Anterior cingulate cortex (tissue), 58 donors: ENCODE data around the gene PLA2G1B.
A peak's percentile ranks its signal among the peaks of the same experiment; 100 is the strongest.

ENCODE experiments used
- DNase-seq, 58 donors: peaks; one replicate each; lab custom pipeline; 2025; lab: John Stamatoyannopoulos, UW

PLA2G1B gene

DNA sequence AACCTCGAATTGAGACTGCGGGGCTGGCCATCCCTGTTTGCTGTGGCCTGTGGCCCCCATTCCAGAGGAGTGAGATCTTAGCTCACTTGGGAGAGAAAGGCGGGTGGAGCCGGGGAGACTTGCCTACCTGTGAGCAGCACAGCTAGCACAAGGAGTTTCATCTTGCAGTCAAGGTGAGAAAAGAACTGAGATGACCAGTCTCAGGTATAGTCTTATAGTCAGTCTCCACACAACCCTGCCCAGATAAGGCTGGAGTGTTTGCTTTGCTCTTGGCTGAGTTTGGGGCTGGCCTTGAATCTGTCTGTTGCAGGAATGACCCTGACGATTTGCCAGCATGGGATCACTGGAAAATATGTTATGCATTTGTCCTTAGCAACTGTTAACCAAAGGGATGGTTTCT lies at the start of gene PLA2G1B:
TSS of gene PLA2G1B (minus strand) at position 187 of the 400 bp plus-strand sequence. CDS start at position 161, 26 bp downstream.
- no peak for DNase-seq

DNA sequence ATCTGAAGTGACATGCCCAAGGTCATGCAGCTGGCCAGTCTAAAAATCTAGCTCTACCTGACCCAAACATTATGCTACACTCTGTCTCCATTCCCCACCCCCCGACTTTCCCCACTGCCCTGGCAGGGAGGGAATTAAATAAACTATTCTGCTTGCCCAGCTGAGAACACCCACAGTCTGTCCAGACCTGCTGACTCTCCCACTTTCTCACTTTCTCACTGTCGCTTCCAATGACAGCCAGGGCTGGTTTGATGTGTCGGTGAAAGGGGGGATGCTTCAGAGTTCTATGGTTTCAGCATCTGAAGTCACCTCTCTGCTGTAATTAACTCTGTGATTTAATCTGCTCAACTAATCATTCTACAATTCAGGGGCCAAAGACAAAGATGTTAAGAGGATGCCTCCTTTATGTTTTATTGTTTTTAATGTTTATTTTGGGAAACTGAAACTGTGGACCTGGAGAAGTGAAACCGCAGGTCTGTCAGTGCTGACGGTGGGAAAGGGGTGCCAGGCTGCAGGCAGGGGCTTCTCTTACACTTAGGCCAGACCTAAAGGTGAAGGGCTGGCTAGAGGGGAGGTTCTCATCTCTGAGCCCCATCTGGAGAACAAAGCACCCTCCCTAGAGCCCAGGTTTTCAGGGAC lies 49.5 kb upstream of the PLA2G1B start:
- DNase-seq = no peak

DNA sequence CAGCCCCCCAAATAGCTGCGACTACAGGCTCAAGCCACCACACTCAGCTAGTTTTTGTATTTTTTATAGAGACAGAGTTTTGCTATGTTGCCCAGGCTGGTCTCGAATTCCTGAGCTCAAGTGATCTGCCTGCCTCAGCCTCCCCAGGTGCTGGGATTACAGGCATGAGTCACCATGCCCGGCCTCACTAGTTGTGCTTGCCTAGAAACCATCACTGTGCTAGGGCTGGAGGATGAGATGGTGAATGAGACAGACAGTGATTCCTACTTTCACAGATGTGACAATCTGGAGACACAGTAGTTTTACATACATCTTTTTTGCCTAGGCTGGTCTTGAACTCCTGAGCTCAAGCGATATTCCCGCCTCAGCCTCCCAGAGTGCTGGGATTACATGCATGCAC lies 48.8 kb upstream of the PLA2G1B start:
- DNase-seq = no peak

- no peak for DNase-seq
These were observed 48.4 kb upstream of the PLA2G1B start for GRCh38 chr12:120376009-120376408.

DNA sequence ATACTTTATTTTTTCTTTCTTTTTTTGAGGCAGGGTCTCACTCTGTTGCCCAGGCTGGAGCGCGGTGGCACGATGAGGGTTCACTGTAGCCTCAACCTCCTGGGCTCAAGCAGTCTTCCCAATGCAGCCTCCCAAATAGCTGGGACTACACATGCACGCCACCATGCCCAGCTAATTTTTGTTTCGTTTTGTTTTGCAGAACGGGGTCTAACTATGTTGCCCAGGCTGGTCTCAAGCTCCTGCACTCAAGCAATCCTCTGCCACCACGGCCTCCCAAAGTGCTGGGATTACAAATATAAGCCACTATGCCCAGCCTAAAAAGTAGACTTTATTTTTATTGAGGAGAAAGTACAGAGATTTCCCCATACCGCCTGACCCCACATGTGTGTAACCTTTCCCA lies 46.1 kb upstream of the PLA2G1B start:
- DNase-seq = no peak

- no peak for DNase-seq
These were observed 43.0 kb upstream of the PLA2G1B start for GRCh38 chr12:120370343-120371243.

GRCh38 chr12:120369603-120370342 lies 42.2 kb upstream of the PLA2G1B start:
- no peak for DNase-seq

GRCh38 chr12:120368789-120369602 lies 41.4 kb upstream of the PLA2G1B start, which contains the start of gene MSI1:
Gene MSI1 (minus strand): TSS chr12:120369164. CDS start chr12:120369091, 73 bp downstream.
- DNase-seq = peak in 12 of 58 donors; percentile 1 to 44 (median 12)

GRCh38 chr12:120367924-120368788 lies 40.6 kb upstream of the PLA2G1B start:
- peak in 5 of 58 donors; percentile 7 to 37 (median 17) for DNase-seq

DNA sequence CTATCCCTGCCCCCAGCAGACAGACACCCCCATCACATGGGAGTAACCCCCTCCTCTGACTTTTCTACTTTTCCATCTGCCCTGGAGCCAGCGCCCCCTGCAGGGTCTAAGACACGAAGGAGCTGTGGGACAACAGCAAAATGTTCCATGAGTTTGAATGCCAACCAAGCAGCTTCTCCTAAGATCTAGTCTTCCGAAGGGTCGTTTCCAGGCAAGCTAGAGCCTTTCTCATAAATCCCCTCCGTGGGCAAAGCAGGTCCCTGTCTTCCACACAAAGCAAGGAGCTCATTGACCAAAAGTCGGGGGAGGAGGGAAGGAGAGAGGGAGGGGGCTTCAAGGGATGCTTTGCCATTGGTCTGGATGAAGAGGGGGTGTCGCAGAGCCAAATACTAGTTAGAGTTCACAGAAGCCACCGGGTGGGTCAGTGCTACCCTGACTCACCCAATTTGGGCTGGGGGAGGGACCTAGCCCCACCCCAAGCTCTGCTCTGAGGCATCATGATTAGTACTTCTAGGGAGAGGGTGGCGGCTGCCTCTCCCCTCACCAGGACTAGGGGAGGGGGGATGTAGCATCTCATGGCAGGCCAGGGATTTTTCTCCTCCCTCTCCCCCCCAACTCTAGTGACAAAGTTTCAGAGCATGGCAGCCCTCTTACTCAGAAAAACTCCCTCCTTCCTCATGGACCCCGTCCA lies 39.8 kb upstream of the PLA2G1B start:
- peak in 2 of 58 donors; percentile 4 to 6 for DNase-seq

DNA sequence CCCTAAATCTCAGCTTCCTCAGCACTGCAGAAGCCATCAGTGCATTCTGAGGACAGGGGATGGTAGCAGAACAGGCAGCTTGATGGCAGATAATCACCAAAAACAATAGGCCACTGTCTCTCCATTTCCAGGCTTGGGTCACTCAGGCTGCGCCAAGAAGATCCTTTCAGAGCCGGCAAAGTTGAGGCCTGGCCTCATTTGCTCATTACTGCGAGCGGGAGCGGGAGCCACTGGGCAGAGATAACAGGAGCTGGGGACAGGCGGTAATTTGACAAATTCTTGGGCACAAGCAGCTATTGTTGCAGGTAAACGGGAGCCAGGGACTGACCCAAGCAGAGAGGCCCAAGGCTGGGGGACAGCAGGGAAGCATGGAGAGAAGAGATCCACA lies 39.3 kb upstream of the PLA2G1B start:
- DNase-seq = peak in 3 of 58 donors; percentile 3 to 16 (median 12)

DNA sequence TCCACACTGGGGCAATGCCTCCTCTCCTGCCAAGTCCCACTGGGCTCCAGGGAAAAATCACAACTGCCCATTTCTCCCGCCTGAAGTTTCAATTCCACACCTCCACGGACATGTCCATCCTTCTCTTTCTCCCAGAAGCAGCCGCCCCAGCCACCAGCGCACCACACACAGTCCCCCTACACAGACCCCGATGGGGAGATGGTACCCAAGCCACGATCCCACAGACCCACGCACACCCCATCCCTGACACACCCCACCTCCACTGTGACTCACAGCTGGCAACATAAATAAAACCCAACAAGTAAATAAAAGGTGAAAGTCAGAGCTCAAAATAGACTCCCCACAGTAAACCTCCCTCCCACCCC lies 38.7 kb upstream of the PLA2G1B start:
- peak in 2 of 58 donors; percentile 31 to 41 for DNase-seq

DNA sequence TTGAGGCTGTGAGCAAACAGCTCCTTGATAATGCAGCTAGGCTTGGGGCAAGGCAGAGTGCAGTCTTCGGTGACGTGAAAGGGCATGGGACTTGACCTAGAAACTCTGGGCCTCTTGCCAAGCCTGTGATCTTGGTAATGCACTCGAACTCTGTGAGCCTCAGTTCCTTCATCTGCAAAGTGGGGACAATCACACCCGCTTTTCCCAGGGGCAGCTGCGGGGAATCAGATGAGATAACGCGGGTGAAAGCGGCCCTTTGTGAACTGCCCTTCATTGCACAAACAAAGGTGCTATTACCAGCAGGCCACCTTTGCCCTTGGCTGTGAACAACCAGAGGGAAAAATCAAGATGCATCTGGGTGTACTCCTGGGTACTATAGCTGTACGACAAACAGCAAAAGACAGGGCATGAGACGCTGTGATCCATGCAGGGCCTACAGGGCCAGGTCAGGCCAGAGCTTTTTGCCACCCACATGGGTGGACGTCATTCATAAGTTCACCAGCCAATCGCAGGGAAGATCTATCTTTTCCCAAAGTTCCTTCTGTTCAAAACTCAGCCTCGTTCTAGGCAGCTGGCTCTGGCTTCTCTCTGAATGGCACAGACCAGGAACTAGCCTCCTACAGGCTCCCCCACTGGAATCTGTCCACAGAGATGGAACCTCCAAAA lies 38.2 kb upstream of the PLA2G1B start:
- DNase-seq = peak in 29 of 58 donors; percentile 7 to 65 (median 28)

- no peak for DNase-seq
These were observed 36.9 kb upstream of the PLA2G1B start for GRCh38 chr12:120364487-120364886.

- no peak for DNase-seq
These were observed 35.8 kb upstream of the PLA2G1B start for GRCh38 chr12:120363274-120363855.

GRCh38 chr12:120362516-120363273 lies 35.1 kb upstream of the PLA2G1B start:
- no peak for DNase-seq
